Epithelial cell of esophagus (primary cell): ENCODE measurements around the gene FAM222A.

Source experiments
- DNase-seq: peaks from one replicate; pipeline ENCODE4 v3.0.0; 2010; ENCODE audit warnings: low read depth
- H3K4me3 ChIP-seq: 2 replicates; pipeline ENCODE4 v1.5.1; 2011; ENCODE audit warnings: mild to moderate bottlenecking, low read length, control low read depth
- TF ChIP-seq, protein P1 (sequence below): IDR thresholded peaks from 2 replicates; pipeline ENCODE4 v1.5.1; 2011; ENCODE audit warnings: low read depth, mild to moderate bottlenecking, low read length, control low read depth, inconsistent platforms; ENCODE audit not compliant: insufficient read depth; ENCODE audit errors: missing control alignments

Gene FAM222A

DNA sequence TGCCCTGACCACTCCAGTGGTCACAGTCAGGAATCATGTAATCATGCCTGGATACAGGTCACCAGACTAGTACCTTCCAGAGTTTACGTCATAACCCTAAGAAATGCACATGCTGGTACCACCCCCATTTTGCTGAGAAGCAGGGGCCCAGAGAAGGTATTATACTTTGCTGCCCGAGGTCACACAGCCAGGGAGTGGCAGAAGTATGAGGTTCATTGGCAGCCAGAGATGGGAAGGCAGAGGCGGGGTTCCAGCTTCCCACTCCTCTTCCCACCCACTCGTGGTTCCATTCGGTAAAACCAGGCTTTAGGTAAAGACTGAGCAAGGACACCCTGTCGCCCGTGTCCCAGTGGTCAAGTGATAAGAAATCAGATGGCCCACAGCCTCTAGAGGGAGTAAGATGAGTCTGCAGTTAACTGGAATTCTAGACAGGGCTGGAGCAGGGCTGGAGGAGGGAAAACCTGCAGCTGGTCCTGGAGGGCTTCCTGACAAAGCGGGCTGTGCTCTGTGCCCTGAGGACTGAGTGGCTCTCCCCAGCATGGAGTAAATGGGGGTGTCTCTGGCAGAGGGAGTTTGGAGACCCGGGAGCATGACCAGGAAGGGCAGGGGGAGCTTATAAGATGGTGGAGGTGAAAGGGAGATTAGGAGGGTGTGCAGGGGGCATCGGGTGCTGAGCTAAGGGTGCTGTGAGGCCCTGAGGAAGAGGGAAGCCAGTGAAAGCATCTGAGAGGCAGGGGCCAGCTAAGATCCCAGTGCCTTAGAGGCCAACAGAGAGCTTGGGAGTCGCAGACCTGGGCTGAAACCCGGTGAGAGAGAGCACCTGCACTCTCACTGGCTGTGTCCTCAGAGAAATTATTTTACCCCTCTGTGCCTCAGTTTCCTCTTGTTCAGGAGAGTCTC is 5.7 kb downstream of the FAM222A start:
- DNase-seq, result peak; percentile 21
- TF ChIP-seq, protein P1, sequence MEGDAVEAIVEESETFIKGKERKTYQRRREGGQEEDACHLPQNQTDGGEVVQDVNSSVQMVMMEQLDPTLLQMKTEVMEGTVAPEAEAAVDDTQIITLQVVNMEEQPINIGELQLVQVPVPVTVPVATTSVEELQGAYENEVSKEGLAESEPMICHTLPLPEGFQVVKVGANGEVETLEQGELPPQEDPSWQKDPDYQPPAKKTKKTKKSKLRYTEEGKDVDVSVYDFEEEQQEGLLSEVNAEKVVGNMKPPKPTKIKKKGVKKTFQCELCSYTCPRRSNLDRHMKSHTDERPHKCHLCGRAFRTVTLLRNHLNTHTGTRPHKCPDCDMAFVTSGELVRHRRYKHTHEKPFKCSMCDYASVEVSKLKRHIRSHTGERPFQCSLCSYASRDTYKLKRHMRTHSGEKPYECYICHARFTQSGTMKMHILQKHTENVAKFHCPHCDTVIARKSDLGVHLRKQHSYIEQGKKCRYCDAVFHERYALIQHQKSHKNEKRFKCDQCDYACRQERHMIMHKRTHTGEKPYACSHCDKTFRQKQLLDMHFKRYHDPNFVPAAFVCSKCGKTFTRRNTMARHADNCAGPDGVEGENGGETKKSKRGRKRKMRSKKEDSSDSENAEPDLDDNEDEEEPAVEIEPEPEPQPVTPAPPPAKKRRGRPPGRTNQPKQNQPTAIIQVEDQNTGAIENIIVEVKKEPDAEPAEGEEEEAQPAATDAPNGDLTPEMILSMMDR, result peak; percentile 36
- no peak overlapping the region for H3K4me3 ChIP-seq

DNA sequence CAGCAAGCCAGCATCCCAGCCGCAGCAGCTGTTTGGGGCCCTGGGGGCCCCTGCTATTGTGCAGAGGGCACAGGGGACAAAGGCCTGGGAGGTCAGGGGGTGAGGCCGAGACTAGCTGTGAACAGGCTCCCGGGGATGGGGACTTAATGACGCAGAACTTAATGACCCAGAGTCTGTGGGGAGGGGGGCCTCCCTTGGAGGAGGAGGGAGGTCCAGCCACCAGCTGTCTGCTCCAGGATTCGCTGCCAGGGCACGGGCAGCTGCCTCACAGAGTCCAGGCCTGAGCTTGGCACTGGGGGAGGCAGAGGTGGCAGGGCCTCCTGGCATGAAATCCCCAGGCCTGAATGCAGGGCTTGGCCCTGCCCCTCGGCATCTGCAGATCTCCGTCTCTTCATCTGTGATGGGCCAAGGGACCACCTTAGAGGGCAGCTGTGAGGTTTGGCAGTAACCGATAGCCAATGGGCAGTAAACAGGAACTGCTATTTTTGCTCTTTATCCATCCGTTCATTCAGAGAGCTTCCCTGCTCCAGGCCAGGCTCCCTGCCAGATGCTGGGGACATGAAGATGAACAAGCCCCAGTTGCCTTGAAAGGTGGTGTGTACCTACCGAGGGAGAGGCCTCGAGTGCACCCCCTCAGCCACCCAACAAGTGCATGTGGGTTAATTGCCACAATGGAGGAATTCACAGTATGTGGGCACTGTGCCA is 6.7 kb downstream of the FAM222A start:
- TF ChIP-seq, protein P1, result no peak
- no peak for DNase-seq
- no peak overlapping the region for H3K4me3 ChIP-seq

DNA sequence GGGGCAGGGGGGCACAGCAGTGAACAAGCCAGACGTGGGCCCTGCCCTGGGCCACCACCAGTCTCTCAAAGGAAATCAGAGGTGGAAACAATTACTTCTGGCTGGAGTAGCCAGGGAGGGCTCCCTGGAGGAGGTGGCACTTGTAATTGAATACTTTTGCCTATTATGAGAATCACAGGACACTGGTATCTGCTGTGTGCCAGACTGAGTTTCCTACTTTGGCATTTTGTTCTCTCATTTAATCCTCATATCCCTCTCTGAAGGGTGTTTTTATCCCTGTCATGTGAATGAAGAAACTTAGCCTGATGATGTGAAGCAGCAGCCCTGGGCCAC is 7.2 kb downstream of the FAM222A start:
- TF ChIP-seq, protein P1, result no peak
- no peak overlapping the region for H3K4me3 ChIP-seq
- no peak for DNase-seq

DNA sequence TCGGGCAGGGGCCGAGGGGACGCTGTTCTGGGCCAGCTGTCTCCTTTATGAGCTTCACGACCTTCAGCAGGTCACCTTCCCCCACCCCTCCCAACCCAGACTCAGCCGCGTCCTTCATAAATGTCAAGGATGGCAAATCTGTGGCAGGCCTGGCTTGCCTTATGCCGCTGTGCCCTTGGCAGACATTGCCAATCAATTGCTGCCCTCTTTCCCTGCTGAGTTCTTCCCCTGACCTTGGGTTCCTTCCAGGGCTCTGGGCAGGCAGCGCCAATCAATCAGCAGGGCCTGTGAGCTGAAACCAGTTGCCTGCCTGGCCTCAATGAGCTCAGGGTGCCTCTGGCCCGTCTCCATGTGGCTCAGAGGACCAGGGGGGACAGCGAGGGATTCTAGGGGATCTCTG is 7.7 kb downstream of the FAM222A start:
- H3K4me3 ChIP-seq, result no peak overlapping the region
- TF ChIP-seq, protein P1, result no peak
- DNase-seq, result no peak

DNA sequence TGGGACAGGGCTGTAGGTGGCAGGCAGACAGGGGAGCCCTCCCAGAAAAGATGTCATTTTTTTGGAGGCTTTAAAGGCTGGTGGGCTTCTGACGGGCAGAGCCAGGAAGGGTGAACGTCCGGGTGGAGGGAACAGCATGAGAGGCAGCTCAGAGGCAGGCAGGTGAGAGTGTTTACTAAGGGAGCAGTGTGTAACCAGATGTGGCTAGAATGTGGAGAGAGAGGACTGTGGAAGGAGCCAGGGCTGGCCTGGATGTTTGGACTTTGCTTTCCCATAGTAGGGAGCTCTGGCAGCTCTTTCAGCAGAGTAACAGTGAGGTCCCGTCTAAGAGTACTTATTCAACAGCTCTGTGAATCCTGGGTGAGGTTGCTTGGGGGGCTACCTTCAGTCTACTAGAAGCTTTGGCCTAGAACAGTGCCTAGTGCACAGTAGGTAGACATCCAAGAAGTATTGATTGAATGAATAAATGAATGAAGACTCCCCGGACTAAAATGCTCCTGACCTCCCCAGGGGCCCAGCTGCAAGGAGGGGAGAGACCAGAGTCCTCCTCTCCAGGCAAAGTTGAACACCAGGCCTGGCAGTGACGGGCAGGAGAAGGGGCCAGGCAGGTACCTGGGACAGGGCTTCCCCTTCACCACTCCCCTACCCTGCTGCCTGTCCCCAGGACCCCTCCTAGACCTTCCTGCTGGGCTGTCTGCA is 8.5 kb downstream of the FAM222A start:
- H3K4me3 ChIP-seq, result no peak overlapping the region
- no peak for DNase-seq
- TF ChIP-seq, protein P1, result no peak

DNA sequence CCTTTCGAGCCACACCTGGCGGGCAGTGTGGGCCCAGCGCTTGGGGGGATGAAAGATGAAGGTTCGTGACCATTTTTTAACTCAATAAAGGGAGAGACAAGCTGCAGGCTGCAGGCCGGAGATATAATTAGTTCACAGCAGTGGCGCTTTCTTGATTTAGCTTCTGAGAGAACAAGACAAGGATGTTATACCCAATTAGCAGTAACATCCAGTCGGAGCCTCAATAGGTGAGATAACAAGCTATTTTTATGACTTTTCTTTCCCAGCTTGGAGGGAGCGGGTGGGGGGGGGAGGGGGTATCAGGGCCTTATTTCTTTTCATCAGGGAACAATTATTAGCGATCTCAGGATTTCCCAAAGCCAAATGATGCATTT is 9.1 kb downstream of the FAM222A start:
- DNase-seq, result no peak
- TF ChIP-seq, protein P1, result no peak
- H3K4me3 ChIP-seq, result no peak overlapping the region
